Islet of Langerhans (tissue), 1 donor: ENCODE results near the gene SLAMF9.

Experiments
- FAIRE-seq: peaks from one replicate; lab custom pipeline; 2011; peaks lifted over from hg19 to GRCh38; lab: Jason Lieb, UNC

Gene SLAMF9

DNA sequence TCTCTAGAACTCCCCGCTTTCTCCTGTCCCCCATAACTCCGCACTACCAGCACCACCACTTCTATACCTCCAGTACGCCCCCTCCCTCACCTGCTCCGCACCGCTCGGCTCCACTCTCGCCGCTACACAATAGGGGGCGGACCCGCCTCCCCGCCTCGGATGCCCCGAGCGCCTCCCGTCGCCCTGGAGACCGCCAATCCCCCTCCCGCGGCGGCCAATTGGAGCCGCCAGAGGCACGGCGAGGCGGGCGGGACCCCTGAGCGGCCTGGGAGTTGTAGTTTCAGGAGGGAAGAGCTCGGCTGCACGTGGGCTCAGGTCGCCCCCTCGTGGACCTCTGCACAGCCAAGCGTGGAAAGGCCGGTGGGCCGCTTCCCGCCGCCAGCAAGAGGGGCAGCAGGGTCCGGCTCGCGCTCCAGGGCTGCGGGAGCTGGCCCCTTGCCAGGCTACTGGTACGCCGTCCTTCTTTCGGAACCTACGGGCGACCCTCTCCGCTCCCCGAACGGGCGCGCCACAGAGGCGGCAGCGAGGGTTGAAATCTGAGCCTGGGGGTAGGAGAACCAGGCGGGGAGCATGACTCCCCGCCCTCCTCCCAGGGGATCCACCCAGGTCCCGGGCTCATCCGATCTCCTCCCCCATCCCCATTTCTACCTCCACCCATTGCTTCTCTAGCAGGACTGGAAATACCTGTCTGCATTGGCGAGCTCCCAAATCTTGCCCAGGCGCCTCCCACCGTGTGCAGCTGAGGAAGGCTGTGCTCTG lies 8.4 kb downstream of the SLAMF9 start, which contains the start of gene IGSF9:
Gene IGSF9, minus strand, starts transcription at position 131 of the 759 bp plus-strand sequence. CDS start 2,159 bp downstream, outside the sequence.
- FAIRE-seq, result no peak

GRCh38 chr1:159944623-159945455 lies 9.2 kb downstream of the SLAMF9 start:
- FAIRE-seq, result no peak

GRCh38 chr1:159943908-159944622 lies 10.0 kb downstream of the SLAMF9 start:
- no peak for FAIRE-seq

GRCh38 chr1:159943278-159943640 lies 10.8 kb downstream of the SLAMF9 start:
- FAIRE-seq, result no peak

- no peak for FAIRE-seq
These were observed 11.3 kb downstream of the SLAMF9 start for GRCh38 chr1:159942632-159943277.

DNA sequence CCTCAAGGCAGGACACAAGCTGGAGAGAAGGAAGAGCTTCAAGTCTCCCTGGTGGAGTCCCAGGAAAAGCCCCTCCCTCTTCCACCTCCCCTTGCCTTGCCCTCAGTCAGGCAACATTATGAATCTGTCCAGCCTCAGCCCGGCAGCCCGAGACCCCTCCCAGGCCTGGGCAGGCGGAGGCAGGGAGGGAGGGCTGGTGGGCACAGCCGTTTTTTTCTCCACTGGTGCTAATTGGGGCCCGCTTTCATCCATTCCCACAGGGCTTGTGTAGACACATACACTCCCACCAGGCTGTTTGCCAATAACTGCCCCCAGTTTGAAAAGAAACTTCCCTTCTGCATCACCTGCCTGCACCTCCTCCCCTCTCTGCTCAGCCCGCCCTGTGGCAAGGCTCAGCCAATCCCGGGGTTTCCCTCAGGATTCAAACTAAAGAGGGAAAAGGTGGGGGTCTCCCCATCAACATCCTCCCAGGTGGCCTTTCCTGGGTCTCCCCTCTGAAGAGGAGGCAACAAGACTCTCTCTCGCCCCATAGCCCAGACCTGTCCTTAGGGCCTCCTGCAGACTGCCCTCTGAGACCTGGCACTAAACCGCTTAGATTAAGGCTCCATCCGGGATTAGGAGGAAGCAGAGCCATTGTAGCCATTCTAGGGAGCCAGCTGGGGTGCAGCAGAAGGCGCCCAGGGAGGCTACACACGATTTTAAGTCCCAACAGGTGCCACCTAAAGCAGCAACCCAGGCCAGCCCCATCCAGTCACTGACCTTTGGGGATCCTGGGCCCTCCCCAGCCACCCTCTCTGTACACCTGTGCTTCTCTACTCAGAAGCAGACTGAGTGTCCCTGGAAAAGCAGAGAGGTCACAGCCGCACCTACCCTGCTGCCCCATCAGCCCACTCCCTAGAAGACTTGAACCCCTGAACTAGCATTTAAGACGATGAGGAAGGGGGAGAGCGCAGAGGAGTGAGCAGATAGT lies 12.2 kb downstream of the SLAMF9 start:
- no peak for FAIRE-seq

GRCh38 chr1:159941141-159941540 lies 12.9 kb downstream of the SLAMF9 start:
- no peak for FAIRE-seq

- FAIRE-seq, result no peak
These were observed 13.9 kb downstream of the SLAMF9 start for GRCh38 chr1:159940006-159940620.

DNA sequence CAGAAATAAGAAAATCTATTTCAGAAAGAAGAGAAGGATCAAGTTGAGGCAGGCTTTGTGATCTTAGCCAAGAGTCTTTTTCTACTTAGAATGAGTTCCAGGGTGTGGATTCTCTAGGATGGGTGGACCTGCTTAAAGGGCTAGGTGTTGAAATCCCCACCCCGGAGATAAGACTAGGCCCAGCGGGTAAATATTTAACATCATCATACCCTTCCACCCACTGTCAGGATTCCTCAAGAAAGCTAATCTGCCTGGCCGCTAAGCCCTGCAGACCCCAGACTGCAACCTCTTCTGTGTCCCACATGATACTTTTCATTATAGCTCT lies 14.4 kb downstream of the SLAMF9 start:
- FAIRE-seq, result no peak

GRCh38 chr1:159938905-159939677 lies 14.9 kb downstream of the SLAMF9 start:
- no peak for FAIRE-seq

- FAIRE-seq, result no peak
These were observed 15.7 kb downstream of the SLAMF9 start for GRCh38 chr1:159938211-159938852.

DNA sequence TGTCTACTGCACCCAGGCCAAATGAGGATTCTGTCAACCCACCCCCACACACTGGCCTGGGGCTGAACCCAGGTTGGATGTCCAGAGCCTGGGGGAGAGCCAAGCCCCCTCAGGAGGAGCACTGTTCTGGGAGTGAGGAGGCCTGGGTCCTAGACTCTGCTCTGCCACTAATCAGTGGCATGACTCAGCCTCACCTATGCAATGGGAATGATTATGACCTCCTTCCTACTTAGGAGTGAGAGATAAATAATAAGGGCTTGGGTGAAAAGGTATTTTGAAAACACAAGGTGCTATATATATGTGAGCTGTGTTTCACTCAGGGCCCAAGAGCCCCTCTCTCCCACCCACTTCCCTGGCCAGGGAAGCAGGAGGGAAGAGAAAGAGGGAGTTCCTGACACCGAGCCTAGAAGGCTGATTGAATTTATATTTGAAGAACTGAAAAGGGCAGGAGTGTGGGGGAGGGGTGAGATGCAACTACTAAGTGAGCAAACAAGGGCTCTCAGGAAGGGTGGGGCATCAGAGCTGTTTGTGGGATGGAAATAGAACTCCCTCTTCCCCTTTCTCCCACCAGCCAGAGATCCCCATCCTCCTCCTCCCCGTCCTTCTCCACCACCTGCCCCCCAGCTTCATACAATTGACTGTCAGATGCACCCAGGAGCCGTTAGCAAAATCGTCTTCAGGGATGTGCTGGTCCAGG lies 16.8 kb downstream of the SLAMF9 start:
- FAIRE-seq, result no peak

- FAIRE-seq, result no peak
These were observed 17.6 kb downstream of the SLAMF9 start for GRCh38 chr1:159936273-159936904.

GRCh38 chr1:159935719-159936272 lies 18.2 kb downstream of the SLAMF9 start:
- no peak for FAIRE-seq

- FAIRE-seq, result no peak
These were observed 18.7 kb downstream of the SLAMF9 start for GRCh38 chr1:159935305-159935704.

DNA sequence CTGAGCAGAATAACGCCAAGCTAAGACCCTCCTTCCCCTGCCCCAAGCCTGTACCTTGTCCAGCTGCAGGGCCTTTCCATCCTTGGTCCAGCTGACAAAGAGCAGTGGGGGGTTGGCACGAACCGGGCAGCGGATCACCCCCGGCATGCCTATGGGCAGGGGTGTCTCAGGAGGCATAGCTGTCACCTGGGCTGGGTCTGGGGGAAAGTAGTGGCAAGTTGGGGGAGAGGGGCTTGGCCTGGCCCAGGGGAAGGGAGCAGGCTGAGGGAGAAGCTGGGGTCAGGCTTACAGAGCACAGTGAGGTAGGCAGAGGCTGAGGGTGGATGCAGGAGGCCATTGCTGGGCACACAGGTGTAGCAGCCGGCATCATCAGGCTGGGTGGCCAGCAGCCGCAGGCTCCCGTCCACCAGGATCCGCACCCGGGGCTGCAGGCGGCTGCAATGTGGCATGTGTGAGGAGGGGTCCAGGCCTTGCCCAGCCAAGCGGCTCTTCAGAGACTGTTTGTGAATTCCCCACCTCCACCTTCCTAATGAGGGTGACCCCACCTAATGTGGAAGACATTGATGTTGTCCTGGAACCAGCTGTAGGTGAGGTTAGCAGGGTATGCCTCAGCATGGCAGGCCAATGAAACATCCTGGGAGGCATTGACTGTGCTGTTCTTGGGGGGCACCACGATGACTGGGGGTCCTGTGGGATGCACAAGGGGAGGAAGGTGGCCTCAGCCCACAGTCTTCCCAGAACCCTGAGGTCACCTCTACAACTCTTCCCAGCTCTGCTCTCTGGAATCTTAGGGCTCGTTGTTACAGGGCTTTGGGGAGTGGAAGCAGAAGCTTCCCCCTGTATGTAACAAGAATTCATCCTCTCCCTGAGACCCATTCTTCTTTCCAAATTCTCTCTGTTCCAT lies 19.6 kb downstream of the SLAMF9 start:
- no peak for FAIRE-seq

GRCh38 chr1:159933347-159933746 lies 20.7 kb downstream of the SLAMF9 start:
- FAIRE-seq, result no peak
